Activated CD4-positive, alpha-beta T cell treated with anti-CD3 and anti-CD28 coated beads, Interleukin-2, amount 50 U/mL, for 48 hours (primary cell): ENCODE results near the gene MATN1.
A peak's percentile ranks its signal among the peaks of the same experiment; 100 is the strongest.

Source experiments
- DNase-seq, 2 experiments: peaks; one replicate each; pipeline ENCODE4 v3.0.0-alpha.2; 2020

The MATN1 gene

DNA sequence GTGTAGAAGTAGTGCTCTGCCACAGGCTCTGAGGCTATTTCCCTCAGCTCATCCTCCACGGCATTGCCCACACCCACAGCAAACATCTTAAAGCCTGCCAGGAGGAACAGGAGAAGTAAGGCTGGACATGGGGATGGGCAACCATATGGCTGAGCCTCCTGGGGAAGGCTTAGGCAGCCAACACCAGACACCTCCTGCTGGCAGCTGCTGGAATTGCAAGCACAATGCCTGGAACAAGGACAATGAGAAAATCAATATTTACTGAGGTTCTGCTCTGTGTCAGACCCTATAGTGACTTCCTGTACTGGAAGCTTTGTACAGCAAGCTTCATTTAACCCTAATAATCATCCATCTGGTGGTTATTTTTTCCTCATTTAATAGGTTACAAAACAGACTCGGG, 8.2 kb downstream of the MATN1 start:
- peak; percentile 48 to 57 for DNase-seq

DNA sequence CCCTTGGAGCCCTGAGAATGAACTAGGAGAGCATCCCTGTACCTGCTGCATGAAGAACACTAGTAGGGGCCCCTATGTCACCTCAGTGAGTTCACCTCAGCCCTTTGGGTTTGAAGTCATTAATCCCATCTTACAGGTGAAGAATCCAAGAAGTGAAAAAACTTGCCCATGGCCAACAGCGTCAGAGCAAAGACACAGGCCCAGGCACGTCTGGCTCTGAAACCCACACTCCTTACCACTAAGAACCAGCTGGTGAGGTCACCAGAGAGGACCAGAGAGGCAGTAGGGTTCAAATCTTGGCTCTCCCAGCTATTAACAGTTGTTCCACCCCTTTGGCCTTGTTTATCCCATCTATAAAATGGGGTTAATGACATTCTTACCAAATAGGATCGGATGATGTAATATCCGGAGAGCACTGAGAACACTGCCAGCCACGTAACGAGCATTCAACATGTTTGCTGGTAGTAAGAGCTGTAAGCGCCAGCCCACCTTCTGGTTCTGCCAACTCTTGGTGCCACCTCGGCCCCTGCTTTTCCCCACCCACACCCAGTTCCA, 8.8 kb downstream of the MATN1 start:
- DNase-seq, result no peak

DNA sequence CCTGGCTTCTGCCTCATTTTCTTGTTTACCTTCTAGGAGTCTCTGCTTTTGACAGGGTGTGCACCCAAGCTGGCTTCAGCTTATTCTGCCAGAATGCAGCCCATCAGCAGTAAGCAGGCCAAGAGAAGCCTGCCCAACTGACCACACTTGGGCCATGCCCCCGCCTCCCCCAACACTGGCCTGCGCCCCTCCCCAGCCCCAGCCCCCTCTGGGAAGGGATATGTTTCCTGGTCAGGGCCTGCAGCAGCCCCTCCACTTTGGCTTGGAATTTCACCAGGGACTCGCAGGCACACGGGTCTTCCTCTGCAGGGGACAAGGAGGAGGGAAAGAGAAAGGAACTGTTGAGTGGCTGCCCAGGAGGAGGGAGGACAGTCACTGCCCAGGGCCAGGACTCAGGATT, 9.4 kb downstream of the MATN1 start:
- no peak for DNase-seq

DNA sequence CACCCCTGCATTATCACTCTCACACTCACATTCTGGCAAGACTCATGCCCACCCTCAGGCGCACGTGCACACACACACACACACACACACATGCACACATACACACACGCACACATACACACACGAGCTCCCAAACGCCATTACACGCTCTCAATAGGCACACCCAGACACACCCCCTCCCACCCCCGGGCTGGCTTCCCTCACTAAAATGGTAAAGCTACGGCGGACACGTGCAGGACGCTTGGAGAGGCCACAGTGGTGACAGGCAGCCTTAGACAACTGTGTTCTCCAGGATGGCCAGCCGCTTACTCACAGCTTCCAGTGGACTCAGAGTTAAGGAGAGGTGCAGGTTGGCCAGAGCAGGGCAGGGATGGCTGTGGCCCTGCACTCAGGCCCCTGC, 10.1 kb downstream of the MATN1 start:
- no peak for DNase-seq

DNA sequence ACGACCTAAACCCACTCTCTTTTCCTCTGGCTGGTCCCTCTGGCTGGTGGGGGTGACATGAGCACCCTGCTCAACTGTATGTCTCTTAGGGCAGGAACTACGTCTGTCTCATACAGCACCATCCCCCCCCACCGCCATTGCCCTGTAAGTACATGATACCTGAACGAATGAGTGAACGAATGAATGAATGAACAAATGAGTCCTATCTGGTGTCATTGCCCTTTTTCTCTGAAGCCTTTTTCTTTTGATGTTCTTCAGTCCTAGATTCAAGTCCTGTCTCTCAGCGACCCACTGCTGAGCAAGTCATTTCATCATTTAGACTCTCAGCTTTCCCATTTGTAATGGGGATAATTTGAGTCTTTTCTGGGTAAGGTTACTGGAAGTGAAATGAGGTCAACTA, 10.8 kb downstream of the MATN1 start:
- DNase-seq, result no peak

DNA sequence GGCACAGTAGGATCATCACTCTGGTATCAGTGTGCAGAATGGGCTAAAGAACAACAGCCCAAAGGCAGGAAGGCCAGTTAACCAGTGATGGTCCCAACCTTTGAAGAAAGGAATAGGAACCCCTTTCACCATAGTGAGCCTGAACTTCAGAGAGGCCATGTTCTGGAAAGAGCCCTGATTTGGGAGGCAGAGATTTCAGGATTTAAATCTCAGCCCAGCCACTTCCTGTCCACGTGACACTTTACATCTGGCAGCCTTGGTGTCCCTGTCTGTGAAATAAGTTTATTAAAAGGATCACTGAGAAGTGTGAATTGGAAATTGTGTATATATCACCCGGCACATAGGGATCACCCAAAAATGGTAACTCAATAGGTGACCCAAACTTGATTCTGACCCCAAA, 13.0 kb downstream of the MATN1 start:
- no peak for DNase-seq

DNA sequence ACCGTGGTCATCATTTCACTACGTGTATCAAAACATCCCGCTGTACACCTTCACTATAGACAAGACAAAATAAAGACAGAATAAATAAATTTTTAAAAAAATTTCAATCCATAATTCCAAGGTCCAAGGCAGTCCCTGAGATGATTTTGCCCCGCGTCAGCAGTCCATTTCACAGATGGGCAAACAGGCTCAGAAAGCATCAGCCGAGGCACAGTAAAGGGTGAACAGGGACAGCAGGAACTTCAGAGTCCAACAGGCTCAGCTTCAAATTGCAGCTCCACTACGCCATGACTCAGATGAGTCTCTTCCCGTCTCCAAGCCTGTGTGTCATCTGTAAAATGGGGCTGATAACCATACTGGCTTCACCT, 15.0 kb downstream of the MATN1 start:
- DNase-seq, result no peak

DNA sequence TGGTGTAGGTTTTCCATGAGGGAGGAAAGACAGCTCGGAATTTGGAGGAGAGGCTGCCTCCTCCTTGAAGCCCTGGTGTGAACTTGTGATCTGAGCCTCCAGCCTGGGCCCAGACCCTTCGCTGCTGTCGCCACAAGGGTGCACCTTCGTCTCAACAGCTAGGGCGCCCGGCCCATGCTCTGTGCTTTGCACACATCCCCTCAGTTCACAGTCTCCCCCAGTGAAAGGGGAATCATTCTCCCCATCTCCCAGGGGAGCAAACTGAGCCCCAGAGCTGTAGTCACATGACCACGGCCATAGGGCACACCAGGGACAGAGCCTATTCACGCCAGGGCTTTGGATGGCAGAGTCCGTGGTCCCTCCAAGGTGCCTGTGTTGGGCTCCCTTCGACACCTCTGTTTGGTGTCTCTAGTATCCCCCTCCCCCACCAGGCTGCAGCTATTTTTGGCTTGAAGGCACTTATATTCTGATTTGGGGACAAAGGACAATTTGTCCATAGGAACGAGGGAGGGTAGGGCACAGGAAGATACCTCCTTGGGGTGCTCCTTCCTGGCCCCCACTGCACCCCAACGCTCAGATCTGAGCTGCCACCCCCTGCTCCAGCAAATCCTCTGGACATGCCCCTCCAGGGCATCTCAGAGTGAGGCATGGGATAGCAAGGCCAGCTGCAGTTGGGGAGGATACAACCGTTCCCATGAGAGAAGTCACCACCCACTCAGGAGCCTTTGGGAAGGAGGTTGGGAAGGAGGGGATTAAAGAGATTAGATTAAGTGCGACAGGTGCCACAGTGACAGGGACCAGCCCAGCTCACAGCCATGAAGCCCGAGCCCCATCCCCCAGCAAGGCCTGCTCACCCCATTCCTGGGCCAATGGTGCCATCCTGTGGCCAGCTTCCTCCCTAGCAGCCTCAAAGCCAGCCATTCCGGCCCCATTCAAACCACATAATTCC, 15.7 kb downstream of the MATN1 start:
- peak; percentile 74 to 79 for DNase-seq

DNA sequence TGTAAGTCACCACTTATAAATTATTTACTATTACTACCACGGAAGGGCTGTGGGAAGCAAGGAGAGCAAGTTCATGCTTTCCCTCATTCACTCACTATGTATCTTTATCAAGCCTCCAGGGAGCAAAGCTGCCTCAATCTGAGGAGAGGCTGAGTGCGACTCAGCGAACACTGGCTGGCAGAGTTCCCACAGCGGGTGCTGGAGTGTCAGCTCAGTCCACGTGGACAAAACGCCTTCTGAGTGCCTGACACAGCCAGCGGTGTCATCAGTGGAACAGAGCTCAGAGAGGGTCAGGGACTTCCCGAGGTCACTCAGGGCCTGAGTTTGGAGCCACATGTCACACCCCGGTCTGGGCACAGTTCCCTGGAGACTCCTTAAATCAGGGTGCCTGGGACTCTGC, 16.9 kb downstream of the MATN1 start:
- DNase-seq, result no peak

DNA sequence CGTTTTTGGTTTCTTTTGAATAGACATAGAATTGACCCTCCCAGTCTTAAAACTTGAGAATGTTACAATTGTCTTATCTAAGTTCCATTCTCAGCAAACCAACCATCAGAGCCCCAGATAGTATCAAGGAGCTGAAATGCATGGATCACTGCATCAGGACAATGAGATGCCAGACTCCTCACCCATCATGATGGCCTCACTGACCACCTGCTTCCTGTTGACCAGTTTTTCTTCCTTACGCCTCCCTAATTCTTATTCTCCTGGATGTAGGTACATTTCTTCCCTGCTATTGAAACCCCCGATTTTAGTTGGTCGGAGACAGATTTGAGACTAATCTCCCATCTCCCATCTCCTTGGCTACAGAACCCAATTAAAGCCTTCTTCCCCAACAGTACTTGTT, 17.7 kb downstream of the MATN1 start:
- DNase-seq, result no peak

DNA sequence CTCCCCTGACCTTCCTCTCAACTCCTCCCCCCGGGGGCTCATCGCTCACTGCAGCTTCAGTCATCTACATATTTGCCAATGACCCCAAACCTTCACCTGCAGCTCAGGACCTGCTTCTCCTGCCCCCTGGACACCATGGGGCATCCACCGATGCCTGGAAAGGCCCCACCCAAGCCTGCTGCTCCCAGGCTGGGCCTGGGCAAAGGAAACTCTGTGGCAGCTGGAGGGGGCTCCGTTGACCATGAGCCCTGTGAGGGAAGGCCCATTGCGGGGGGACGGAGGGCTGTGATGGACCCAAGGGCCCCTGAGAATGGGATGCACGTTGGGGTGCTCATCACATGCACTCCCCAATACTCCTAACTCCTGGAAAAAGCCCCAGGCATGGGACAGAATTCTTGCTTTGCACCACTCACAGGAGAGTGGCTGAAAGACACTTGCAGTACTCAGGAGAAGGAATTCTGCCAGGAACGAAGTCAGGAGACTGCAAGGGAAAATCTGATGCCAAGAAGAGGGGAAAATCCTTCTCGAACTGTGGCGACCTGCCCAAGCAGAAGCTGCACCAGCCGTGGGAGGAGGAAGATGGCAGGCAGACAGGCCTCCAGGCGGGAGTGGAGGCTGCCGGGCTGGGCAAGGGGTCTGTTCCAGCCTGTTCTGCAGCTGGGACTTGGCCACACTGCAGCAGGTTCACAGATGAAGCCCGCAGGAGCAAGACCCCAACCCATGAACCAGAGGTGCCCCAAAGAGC, 18.4 kb downstream of the MATN1 start:
- DNase-seq, result no peak

DNA sequence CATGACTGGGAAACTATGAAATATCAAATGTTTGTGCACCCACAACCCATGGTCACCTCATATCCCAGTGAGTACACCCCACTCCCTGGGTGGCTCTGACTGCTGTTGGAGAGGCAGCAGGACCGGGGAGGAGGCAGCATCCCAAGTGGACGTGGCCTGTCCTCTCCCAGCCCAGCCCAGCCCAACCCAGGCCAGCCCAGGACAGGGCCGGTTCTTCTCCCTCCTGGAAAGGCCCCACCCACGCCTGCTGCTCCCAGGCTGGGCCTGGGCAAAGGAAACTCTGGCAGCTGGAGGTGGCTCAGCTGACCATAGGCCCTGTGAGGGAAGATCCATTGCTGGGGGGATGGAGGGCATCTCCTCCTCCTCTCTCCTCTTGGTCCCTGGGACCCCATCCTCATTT, 19.1 kb downstream of the MATN1 start:
- DNase-seq, result no peak

DNA sequence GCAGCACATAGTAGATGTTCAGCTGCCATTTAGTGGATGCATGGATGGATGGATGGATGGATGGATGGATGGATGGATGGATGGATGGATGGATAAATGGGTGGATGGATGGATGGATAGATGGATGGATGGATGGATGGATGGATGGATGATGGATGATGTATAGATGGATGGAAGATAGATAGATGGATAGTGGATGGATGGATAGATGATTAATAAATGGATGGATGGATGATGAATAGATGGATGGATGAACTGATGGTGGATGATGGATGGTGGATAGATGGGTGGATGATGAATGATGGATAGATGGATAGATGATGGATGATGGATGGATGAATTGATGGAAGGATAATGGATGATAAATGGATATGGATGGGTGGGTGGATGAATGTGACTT, 20.6 kb downstream of the MATN1 start:
- DNase-seq, result no peak

DNA sequence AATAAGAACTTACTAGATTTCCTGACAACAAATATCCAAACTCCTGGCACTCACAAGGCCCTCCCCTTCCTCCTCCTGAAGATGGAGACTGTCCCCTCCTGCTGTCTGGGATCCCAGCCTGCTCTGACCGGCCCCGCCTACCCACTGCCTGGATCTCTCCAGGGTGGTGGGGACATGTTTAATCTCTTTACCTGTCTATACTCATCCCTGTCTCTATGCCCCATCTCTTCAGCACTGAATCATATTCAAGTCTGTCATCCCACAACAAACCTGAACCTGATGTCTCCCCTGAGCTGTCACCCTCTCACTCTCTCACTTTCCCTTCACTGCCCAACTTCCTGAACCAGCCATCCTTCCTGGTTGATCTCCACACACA, 22.1 kb downstream of the MATN1 start:
- no peak for DNase-seq

DNA sequence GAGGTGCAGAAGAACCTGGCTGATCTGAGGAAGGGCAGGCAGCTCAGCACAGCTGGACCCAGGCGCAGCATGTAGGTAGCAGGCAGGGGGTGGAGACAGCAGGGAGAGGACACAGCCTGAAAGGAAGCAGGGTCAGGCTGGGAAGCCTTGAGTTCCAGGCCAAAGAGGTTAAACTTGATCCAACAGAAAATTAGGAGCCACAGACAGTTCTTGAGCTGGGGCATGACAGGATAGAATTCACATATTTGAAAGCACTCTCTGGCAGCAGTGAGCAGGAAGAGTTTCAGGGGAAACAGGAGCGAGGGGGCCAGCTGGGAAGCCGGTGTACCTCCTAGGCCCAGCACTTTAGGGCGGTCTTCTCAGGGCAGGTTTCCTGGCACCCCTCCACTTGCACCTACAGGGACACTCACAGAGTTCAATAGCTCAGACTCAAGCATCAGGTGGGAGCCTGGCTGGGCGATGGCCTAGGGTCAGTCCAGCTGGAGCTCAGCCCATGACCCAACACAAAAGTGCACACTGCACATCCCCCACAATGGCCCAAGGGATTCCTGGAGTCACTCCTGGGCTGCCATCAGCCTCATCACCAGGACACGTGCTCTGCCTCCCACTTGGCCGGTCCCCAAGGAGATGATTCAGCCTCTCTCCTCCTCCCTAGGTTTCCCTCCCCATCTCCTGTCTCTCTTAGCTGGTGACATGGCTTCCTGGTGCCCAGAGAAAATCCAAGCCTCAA, 22.7 kb downstream of the MATN1 start:
- no peak for DNase-seq

DNA sequence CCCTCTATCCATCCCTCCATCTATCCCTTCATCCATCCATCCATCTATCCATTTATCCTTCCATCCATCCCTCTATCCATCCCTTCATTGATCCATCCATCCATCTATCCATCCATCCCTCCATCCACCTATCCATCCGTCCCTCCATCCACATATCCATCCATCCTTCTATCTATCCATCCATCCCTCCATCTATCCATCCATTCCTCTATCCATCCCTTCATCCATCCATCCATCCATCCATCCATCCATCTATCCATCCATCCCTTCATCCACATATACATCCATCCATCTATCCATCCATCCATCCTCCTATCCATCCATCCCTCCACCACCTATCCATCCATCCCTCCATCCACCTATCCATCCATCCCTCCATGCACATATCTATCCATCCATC, 23.6 kb downstream of the MATN1 start:
- no peak for DNase-seq

DNA sequence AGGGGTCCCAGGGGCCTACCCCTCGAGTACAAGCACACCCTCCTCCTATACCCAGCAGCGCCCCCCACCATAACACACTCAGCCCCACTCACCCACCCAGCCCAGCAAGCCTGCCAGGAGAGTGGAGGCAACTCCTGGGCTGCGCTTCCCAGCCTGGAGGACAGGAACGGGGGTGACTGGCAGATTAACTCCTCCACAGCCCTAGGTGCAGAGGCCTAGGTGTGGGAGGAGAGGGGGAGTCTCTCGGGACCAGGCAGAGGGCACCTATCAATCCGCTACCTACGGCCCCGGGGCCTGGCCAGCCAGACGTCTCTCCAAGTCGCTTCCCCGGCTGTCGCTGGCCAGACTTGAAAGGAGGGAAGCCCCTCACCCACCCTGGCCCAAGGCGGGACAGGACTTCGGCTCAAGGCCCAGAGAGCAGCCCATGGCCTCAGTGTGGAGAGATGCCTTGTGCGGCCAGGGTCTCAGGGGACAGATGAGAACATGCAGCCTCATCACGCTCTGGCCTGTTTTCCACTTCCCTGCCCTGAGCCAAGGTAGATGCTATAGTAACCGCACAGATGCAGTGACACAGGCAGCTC, 24.9 kb downstream of the MATN1 start:
- DNase-seq, result no peak

DNA sequence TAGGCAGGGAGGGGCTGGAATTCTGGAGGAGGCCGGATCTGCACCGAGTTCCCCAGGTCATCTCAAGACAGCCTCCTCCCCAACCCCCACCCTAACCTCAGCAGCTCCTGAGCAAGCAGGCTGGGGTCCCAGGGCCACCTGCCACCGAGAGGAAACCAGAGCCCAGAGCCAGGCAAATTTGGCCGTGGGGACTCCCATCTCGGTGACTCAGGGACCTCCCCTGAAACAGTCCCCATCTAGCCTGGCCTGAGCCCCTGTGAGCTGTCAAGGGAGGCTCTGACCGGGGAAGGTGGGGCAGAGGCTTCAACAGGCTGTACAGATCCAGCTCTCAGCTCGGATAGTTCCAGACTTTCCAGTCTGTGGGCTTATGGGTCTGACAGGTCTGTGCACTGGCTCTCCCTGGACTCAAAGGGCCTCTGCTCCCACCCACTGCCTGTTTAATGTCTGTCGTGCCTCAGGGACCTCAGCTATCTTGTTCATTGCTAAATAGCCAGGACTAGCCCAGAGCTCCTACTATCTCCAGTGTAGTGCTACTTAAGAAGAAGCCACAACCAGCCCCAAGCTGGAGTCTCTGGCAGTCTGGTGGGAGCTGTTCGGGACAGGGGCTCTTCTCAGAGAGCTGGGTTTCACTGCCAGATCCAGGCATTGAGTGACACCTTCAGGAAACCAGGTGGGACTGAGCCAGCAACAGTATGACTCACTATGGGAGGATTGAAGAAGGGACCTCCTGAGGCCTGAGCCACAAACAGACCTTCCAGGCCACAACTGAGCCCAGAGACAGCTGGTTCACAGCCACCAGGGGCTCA, 25.6 kb downstream of the MATN1 start:
- DNase-seq, result no peak

DNA sequence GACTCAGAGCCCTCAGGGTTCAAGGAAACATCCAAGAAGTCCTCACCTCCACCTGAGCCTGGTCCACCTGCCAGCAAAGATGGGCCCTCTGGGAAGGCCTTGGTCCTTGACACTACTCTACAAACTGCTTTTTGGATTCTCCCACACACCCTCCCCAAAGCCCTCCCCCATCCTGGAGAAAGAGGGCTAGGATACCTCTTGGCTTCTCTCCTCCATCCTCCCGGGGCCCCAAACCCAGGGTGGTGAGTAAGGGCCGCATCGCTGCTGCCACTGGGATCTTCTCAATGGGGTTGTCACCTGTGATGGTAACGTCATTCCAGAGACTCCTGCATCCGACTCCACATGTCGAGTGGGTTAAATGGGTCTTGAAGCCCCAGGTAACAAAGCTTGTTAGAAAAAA, 26.6 kb downstream of the MATN1 start:
- DNase-seq, result no peak

DNA sequence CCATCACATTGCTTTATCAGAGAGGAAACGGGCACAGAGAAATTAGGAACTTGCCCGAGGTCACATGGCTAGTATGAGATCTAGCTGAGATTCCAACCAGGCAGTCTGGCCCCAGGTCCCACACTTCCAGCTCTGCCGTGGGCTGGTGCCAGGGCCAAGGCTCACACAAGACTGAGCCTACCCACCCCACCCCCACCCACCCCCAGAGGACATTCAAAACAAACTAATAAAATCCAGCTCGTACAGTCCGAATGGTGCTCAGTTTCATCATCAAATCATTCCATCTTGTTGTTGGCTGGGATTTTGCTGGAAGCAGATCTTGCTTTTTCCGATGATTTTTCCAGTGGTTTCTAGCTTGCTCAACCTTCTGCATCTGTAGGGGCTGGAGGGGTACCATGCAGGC, 27.9 kb downstream of the MATN1 start:
- no peak for DNase-seq

DNA sequence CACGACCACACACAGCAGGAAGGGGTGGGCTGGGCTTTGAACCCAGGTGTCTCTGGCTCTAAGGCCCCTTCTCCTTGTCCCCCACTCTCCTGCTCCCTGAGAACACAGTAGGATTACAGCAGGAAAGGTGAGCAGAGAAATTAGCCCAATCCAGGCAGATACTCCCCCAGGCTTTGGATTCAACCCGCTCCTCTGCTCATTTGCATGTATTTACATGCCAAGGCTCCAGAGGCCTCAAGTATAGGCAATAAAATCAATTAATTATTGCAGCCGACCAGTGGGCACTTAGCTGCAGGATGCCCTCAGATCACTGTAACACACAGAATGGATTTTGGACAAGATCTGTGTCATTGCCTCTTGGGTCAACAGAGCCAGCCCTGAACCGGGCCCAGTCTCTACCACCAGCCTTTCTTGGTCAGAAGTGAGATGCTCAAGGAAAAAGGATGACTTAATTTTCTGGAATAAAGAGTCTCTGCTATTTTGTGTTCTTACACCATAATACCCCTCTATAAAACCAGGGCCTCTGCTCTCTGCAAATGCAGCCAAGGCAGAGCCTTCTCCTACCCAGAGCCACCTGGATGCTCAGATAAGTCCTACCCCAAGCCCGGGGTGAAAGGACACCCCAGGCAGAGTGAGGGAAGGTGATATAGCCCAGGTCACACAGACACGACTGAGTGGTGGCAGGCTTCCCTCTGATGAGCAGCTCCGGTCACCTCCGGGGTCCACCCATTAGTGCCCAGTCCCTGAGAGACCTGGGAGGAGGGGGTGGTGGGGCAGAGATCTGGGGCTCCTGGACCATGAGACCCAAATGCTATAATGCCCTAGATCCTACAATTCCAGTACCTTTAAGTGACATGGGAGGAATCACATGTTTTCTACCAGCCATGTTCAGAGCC, 28.9 kb downstream of the MATN1 start:
- DNase-seq, result no peak
